Adipose tissue (tissue), 3 donors: Measurements from ENCODE around the gene ATP6AP1. TPM values are rescaled to one million over a fixed set of nuclear protein-coding genes. Genes with fewer than 3 reads are reported as not detected.

ENCODE experiments used
- H3K27ac ChIP-seq: one replicate; pipeline ENCODE4 v1.5.1; 2013; ENCODE audit warnings: low read depth, low read length
- WGBS, 3 donors: extraction: QIAGEN DNeasy Blood & Tissue Kit; methylation state at CpG; one replicate each; pipeline ENCODE4 v1.1.7; 2013; 5-methylcytosine and 5-hydroxymethylcytosine counted together
- polyA plus RNA-seq, 3 donors: library from polyadenylated mRNA; stranded (reverse); fragments of 200-250 nt; gene quantifications; one replicate each; pipeline ENCODE4 v1.2.3, GENCODE V29; 2013
- donor health status: healthy with polysubstance abuse.
- donor health status: Bipolar disorder and iron deficiency.
- donor health status: healthy.

The ATP6AP1 gene
- polyA plus RNA-seq, 3 donors: 30.9 to 68.7 (median 45.9) TPM

- WGBS, 3 donors: 86 to 90% (median 86%) methylated on average over 17 to 26 of the region's 26 CpGs
- no peak overlapping the region for H3K27ac ChIP-seq
These were observed 31.8 kb downstream of the ATP6AP1 start for GRCh38 chrX:154460326-154460725.

GRCh38 chrX:154462396-154462795 is 33.9 kb downstream of the ATP6AP1 start:
- WGBS, 3 donors: 82 to 90% (median 83%) methylated on average over 2 to 8 of the region's 8 CpGs

GRCh38 chrX:154463611-154464220 is 35.2 kb downstream of the ATP6AP1 start:
- no peak overlapping the region for H3K27ac ChIP-seq
- WGBS, 3 donors: 91 to 94% (median 94%) methylated on average over 19 to 36 of the region's 36 CpGs

More at GRCh38 chrX:154462396-154462795, 33.9 kb downstream of the ATP6AP1 start:
- no peak overlapping the region for H3K27ac ChIP-seq

GRCh38 chrX:154464806-154465365 is 36.4 kb downstream of the ATP6AP1 start:
- H3K27ac ChIP-seq: no peak overlapping the region
- WGBS, 3 donors: 91 to 97% (median 93%) methylated on average over 18 to 28 of the region's 28 CpGs

GRCh38 chrX:154465601-154466000 is 37.1 kb downstream of the ATP6AP1 start:
- 91 to 95% (median 95%) methylated on average over 9 to 14 of the region's 14 CpGs for WGBS, 3 donors
- no peak overlapping the region for H3K27ac ChIP-seq

GRCh38 chrX:154466036-154466435 is 37.6 kb downstream of the ATP6AP1 start:
- H3K27ac ChIP-seq: no peak overlapping the region
- 93 to 94% (median 94%) methylated on average over 19 to 32 of the region's 32 CpGs for WGBS, 3 donors

- 92 to 100% (median 94%) methylated on average over 7 to 15 of the region's 15 CpGs for WGBS, 3 donors
- no peak overlapping the region for H3K27ac ChIP-seq
These were observed 38.4 kb downstream of the ATP6AP1 start for GRCh38 chrX:154466907-154467306.

- whole genome bisulfite sequencing, 3 donors: 95 to 99% (median 96%) methylated on average over 10 to 21 of the region's 21 CpGs
- H3K27ac ChIP-seq: no peak overlapping the region
These were observed 39.1 kb downstream of the ATP6AP1 start for GRCh38 chrX:154467556-154467955.

GRCh38 chrX:154468217-154468616 is 39.7 kb downstream of the ATP6AP1 start:
- WGBS, 3 donors: 95% methylated on average over 13 to 23 of the region's 23 CpGs

GRCh38 chrX:154469114-154469513 is 40.6 kb downstream of the ATP6AP1 start:
- H3K27ac ChIP-seq: no peak overlapping the region
- 89 to 90% (median 89%) methylated on average over 4 to 9 of the region's 9 CpGs for WGBS, 3 donors

More at GRCh38 chrX:154468217-154468616, 39.7 kb downstream of the ATP6AP1 start:
- no peak overlapping the region for H3K27ac ChIP-seq

- WGBS, 3 donors: 94% methylated on average over 12 to 18 of the region's 18 CpGs
- no peak overlapping the region for H3K27ac ChIP-seq
These were observed 41.4 kb downstream of the ATP6AP1 start for GRCh38 chrX:154469880-154470279.

GRCh38 chrX:154470434-154470833 is 42.0 kb downstream of the ATP6AP1 start:
- H3K27ac ChIP-seq: no peak overlapping the region
- WGBS, 3 donors: 86 to 94% (median 92%) methylated on average over 6 to 14 of the region's 14 CpGs

GRCh38 chrX:154470914-154471568 is 42.6 kb downstream of the ATP6AP1 start:
- H3K27ac ChIP-seq: no peak overlapping the region
- WGBS, 3 donors: 92 to 94% (median 93%) methylated on average over 12 to 23 of the region's 23 CpGs

GRCh38 chrX:154471839-154472684 is 43.6 kb downstream of the ATP6AP1 start:
- H3K27ac ChIP-seq: no peak overlapping the region
- 82 to 90% (median 89%) methylated on average over 18 to 23 of the region's 23 CpGs for whole genome bisulfite sequencing, 3 donors

GRCh38 chrX:154472685-154473632 is 44.5 kb downstream of the ATP6AP1 start:
- no peak overlapping the region for H3K27ac ChIP-seq
- WGBS, 3 donors: 71 to 81% (median 77%) methylated on average over 14 to 28 of the region's 28 CpGs

GRCh38 chrX:154473683-154474082 is 45.2 kb downstream of the ATP6AP1 start:
- WGBS, 3 donors: 75 to 87% (median 83%) methylated on average over 6 to 7 of the region's 7 CpGs

GRCh38 chrX:154476821-154477220 is 48.3 kb downstream of the ATP6AP1 start:
- 83 to 95% (median 93%) methylated on average over 3 to 8 of the region's 8 CpGs for WGBS, 3 donors
- no peak overlapping the region for H3K27ac ChIP-seq

More at GRCh38 chrX:154473683-154474082, 45.2 kb downstream of the ATP6AP1 start:
- H3K27ac ChIP-seq: no peak overlapping the region
